ENCODE measurements around the gene ORAI3.

Gene ORAI3

DNA sequence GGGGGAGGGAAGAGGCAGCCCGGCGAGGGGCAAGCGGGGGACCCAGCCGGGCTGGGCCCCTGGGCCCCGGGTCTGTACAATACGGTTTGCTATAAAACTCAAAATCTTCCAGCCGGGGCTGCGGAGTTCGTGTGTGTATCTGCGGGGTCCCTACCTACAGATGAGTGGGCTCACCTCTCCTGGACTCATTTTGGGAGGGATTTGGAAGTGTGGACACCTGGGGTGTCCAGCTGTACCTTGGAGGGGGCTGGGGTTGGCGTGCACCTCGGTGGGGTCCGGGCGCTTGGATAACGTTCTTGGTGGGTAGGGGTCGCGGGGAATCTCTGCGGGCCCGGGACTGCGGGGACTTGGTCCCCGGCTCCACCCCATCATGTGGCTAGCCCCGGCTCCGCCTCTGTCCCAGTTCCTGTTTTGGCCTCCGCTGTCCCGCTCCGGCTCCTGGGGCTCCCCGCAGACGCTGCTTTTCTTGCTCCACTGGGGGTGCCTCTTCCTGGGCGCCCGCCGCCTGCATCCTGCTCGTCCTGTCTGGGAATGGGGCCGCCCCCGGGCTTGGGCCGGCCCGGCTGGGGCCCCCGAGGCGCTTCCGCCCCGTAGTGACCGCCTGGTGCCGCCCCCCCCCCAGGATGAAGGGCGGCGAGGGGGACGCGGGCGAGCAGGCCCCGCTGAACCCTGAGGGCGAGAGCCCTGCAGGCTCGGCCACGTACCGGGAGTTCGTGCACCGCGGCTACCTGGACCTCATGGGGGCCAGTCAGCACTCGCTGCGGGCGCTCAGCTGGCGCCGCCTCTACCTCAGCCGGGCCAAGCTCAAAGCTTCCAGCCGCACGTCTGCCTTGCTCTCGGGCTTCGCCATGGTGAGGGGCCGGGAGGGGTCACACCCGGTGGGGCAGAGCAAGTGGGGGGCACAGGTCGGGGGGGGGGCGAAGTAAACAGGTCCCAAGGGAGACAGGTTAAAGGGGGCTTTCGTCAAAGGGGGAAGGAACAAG, at the start of gene ORAI3:
Gene ORAI3, plus strand, starts transcription at position 402 of the 983 bp plus-strand sequence. Its CDS starts 222 bp downstream, at position 624.
- H3K4me3 ChIP-seq (ENCODE audit: low read depth, low read length), result peak within 1 kb of the TSS; percentile 79

DNA sequence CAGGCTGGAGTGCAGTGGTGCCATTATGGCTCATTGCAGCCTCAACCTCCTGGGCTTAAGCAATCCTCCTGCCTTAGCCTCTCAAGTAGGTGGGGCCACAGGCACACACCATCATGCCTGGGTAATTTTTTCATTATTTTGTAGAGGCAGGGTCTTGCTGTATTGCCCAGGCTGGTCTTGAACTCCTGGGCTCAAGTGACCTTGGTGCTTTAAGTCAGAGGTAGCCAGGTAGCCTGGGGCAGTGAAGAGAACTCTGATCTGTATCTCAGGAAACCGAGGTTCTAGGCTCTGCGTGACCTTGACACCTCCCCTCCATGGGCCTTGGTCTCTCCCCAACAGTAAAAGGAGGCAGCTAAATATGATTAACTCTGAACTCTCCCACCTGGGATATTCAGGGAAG, 49.1 kb upstream of the ORAI3 start:
- TF ChIP-seq, protein P1, sequence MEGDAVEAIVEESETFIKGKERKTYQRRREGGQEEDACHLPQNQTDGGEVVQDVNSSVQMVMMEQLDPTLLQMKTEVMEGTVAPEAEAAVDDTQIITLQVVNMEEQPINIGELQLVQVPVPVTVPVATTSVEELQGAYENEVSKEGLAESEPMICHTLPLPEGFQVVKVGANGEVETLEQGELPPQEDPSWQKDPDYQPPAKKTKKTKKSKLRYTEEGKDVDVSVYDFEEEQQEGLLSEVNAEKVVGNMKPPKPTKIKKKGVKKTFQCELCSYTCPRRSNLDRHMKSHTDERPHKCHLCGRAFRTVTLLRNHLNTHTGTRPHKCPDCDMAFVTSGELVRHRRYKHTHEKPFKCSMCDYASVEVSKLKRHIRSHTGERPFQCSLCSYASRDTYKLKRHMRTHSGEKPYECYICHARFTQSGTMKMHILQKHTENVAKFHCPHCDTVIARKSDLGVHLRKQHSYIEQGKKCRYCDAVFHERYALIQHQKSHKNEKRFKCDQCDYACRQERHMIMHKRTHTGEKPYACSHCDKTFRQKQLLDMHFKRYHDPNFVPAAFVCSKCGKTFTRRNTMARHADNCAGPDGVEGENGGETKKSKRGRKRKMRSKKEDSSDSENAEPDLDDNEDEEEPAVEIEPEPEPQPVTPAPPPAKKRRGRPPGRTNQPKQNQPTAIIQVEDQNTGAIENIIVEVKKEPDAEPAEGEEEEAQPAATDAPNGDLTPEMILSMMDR (IDR thresholded peaks at IDR 0.05; ENCODE audit: low read depth, low read length), result no peak
- no peak overlapping the region for H3K4me3 ChIP-seq (ENCODE audit: low read depth, low read length)

More for the DNA sequence above, at the start of gene ORAI3:
- TF ChIP-seq, protein P1 (IDR thresholded peaks at IDR 0.05; ENCODE audit: low read depth, low read length), result no peak

DNA sequence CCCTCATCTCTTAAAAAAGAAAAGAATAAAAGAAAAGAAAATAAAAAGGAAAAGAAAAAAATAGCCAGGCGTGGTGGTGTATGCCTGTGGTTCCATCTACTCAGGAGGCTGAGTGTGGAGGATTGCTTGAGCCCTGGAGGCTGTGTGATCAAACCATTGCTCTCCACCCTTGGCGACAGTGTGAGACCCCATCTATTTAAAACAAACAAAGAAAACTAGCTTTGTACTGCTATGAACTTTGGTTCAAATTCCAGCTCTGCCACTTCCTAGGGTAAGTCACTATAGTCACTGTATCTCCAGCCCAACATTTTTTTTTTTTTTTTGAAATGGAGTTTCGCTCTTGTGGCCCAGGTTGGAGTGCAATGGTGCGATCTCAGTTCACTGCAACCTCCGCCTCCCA, 48.3 kb upstream of the ORAI3 start:
- H3K4me3 ChIP-seq (ENCODE audit: low read depth, low read length), result no peak overlapping the region
- TF ChIP-seq, protein P1 (IDR thresholded peaks at IDR 0.05; ENCODE audit: low read depth, low read length), result no peak

DNA sequence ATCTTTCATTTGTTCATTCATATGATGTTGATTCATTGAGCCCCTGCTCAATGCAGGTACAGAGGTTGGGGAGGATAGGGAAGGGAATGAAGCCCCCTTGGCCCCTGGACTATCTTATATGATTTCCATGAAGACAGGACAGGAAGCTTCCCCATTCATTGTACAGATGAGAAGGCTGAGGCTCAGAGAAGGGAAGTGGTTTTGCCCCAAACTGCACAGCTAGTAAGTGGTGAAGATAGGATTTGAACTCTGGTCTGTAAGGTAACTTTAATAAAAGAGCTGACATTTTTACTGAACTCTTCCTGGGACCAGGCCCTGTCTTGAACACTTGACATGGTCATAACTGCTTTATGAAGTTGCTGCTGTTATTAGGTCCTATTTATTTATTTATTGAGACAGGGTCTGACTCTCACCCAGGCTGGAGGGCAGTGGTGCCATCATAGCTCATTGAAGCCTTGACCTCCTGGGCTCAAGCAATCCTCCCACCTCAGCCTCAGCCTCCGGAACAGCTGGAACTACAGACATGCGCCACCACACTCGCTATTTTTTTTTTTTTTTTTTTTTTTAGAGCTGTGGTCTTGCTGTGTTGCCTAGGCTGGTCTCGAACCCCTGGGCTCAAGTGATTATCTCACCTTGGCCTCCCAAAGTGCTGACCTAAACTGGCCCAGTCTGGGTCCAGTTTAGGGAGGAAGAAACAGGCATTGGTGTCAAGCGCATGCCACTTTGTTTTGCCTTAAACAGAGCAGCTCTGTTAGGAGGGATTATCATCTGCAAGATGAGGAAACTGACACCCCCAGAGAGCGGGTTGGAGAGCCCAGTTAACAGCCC, 47.5 kb upstream of the ORAI3 start:
- H3K4me3 ChIP-seq (ENCODE audit: low read depth, low read length), result peak overlapping the region; percentile 45
- TF ChIP-seq, protein P1 (IDR thresholded peaks at IDR 0.05; ENCODE audit: low read depth, low read length), result no peak

DNA sequence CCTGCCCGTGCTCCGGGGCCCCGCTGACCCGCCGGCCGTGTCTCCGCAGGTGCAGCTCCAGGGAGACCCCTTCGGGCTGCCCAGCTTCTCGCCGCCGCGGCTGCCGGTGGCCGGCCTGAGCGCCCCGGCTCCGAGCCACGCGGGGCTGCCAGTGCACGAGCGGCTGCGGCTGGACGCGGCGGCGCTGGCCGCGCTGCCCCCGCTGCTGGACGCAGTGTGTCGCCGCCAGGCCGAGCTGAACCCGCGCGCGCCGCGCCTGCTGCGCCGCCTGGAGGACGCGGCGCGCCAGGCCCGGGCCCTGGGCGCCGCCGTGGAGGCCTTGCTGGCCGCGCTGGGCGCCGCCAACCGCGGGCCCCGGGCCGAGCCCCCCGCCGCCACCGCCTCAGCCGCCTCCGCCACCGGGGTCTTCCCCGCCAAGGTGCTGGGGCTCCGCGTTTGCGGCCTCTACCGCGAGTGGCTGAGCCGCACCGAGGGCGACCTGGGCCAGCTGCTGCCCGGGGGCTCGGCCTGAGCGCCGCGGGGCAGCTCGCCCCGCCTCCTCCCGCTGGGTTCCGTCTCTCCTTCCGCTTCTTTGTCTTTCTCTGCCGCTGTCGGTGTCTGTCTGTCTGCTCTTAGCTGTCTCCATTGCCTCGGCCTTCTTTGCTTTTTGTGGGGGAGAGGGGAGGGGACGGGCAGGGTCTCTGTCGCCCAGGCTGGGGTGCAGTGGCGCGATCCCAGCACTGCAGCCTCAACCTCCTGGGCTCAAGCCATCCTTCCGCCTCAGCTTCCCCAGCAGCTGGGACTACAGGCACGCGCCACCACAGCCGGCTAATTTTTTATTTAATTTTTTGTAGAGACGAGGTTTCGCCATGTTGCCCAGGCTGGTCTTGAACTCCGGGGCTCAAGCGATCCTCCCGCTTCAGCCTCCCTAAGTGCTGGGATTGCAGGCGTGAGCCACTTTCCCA, 46.6 kb upstream of the ORAI3 start:
- H3K4me3 ChIP-seq (ENCODE audit: low read depth, low read length), result peak overlapping the region; percentile 46
- TF ChIP-seq, protein P1 (IDR thresholded peaks at IDR 0.05; ENCODE audit: low read depth, low read length), result no peak

DNA sequence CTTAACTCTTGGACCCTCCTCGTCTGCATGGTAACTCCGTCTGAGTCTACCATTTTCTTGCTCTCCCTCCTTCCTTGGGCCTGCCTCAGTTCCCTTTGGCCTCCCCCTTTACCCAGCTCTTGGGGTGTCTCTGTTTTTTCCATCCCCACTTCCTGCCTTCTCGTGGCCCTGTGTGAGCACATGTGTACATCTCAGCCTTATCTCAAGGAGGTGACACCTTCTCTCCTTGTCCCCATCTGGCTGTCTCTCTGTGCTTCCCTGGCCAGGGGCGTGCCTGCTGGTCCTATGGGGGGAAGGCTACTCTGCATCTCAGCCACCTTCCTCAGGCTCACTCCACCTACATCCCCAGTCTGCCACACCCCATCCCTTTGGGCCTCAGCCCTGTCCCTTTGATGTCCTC, 45.9 kb upstream of the ORAI3 start:
- no peak overlapping the region for H3K4me3 ChIP-seq (ENCODE audit: low read depth, low read length)
- TF ChIP-seq, protein P1 (IDR thresholded peaks at IDR 0.05; ENCODE audit: low read depth, low read length), result no peak
